K562 (cell line): ENCODE results near the gene PRDX2.

Experiments
- CTCF ChIP-seq, 3 experiments: IDR thresholded peaks in 2 of 3; conservative IDR thresholded peaks in 1 of 3; 2 replicates each; pipeline ENCODE4 v1.5.1; 2011 to 2012; ENCODE audit warnings: low read length in 3 of 3, mild to moderate bottlenecking in 3 of 3, control low read depth in 2 of 3, improper control_type of control experiment in 1 of 3, inconsistent platforms in 1 of 3, low read depth in 1 of 3, mixed read lengths in 1 of 3, moderate library complexity in 1 of 3; ENCODE audit not compliant: insufficient read depth in 2 of 3
- EP300 ChIP-seq: IDR thresholded peaks from 2 replicates; pipeline ENCODE4 v1.6.1; 2012; ENCODE audit warnings: low read length, improper control_type of control experiment
- FOS ChIP-seq: IDR thresholded peaks from 3 replicates; pipeline ENCODE4 v1.6.1; 2011; ENCODE audit not compliant: insufficient read length; ENCODE audit errors: extremely low read depth
- RAD21 ChIP-seq, 2 experiments: fragments of 250-450 bp in 1 of 2; fragments of 450-650 bp in 1 of 2; sonication (Bioruptor Pico) in 1 of 2; formaldehyde crosslinking in 1 of 2; IDR thresholded peaks in 1 of 2; conservative IDR thresholded peaks in 1 of 2; 2 replicates each; pipeline versions ENCODE4 v1.4.0 to v1.8.0; 2020 to 2022; ENCODE audit warnings: mild to moderate bottlenecking in 2 of 2, moderate library complexity in 1 of 2
- RCOR1 ChIP-seq, 2 experiments: IDR thresholded peaks; 2 replicates each; pipeline ENCODE4 v1.6.1; 2012; ENCODE audit warnings: low read depth in 2 of 2, low read length in 2 of 2, borderline replicate concordance in 1 of 2, improper control_type of control experiment in 1 of 2
- RFX5 ChIP-seq: IDR thresholded peaks from 2 replicates; pipeline ENCODE4 v1.6.1; 2011; ENCODE audit warnings: low read depth, mild to moderate bottlenecking, improper control_type of control experiment, low read length
- SP1 ChIP-seq: sonication (generic); formaldehyde crosslinking; IDR thresholded peaks from 2 replicates; pipeline ENCODE4 v1.8.1; 2022; ENCODE audit warnings: mild to moderate bottlenecking, missing genetic modification reagents
- ZNF449 ChIP-seq: fragments of 250-450 bp; sonication (Bioruptor Pico); IDR thresholded peaks from 2 replicates; pipeline ENCODE4 v1.8.0; 2022; ENCODE audit warnings: moderate library complexity, mild to moderate bottlenecking, inconsistent platforms

- TF ChIP-seq RFX5, result no peak
- no peak for TF ChIP-seq RCOR1 (IDR thresholded peaks at IDR 0.05; ENCODE audit: borderline replicate concordance in 1 of 2, low read depth in 2 of 2, low read length in 2 of 2)
- no peak for TF ChIP-seq ZNF449 (CRISPR knock-in tag)
- TF ChIP-seq EP300, result no peak
- TF ChIP-seq RAD21 (CRISPR knock-in tag; conservative IDR thresholded peaks at IDR 0.05 in 1 of 2, IDR thresholded peaks at IDR 0.05 in 1 of 2), result no peak
- no peak for TF ChIP-seq SP1
- no peak for TF ChIP-seq FOS
- TF ChIP-seq CTCF (IDR thresholded peaks at IDR 0.05 in 2 of 3, conservative IDR thresholded peaks at IDR 0.05 in 1 of 3; ENCODE audit: insufficient read depth in 2 of 3, low read depth in 1 of 3, low read length in 3 of 3), result no peak
Observed at GRCh38 chr19:12794971-12795381, 6.6 kb downstream of the PRDX2 start.
